GM21529 (cell line): ENCODE measurements around the gene ZNF555.
"Not testable (repeated sequence)": the region's sequence is repeated elsewhere in the genome, so short reads cannot be mapped to it uniquely, and the experiment has no call there.

Experiments used
- ATAC-seq: cut with Tn5 transposase; IDR thresholded peaks from one replicate; pipeline ENCODE4 v1.9.1; 2021; ENCODE audit not compliant: unreplicated experiment

Gene ZNF555

GRCh38 chr19:2840794-2841791 lies at the start of gene ZNF555:
ZNF555 (plus strand) TSS chr19:2841475; CDS start chr19:2841573, 98 bp downstream.
- peak; percentile 90 for ATAC-seq

- no peak for ATAC-seq
Measured at GRCh38 chr19:2791876-2792275, 49.4 kb upstream of the ZNF555 start.

- ATAC-seq, result not testable (repeated sequence)
Measured at GRCh38 chr19:2792666-2793065, 48.6 kb upstream of the ZNF555 start.

- ATAC-seq, result no peak
Measured at GRCh38 chr19:2793126-2793525, 48.1 kb upstream of the ZNF555 start.

- no peak for ATAC-seq
Measured at GRCh38 chr19:2793577-2793976, 47.7 kb upstream of the ZNF555 start.

GRCh38 chr19:2795827-2796658 lies 45.2 kb upstream of the ZNF555 start:
- no peak for ATAC-seq

GRCh38 chr19:2796659-2797266 lies 44.5 kb upstream of the ZNF555 start:
- no peak for ATAC-seq

- ATAC-seq, result no peak
Measured at GRCh38 chr19:2797280-2797679, 44.0 kb upstream of the ZNF555 start.

- no peak for ATAC-seq
Measured at GRCh38 chr19:2798158-2798685, 43.1 kb upstream of the ZNF555 start.

- ATAC-seq, result no peak
Measured at GRCh38 chr19:2798733-2799132, 42.5 kb upstream of the ZNF555 start.

- ATAC-seq, result no peak
Measured at GRCh38 chr19:2799273-2800020, 41.8 kb upstream of the ZNF555 start.

- no peak for ATAC-seq
Measured at GRCh38 chr19:2800506-2800905, 40.8 kb upstream of the ZNF555 start.

GRCh38 chr19:2802826-2803225 lies 38.4 kb upstream of the ZNF555 start:
- no peak for ATAC-seq

- ATAC-seq, result no peak
Measured at GRCh38 chr19:2803486-2804155, 37.7 kb upstream of the ZNF555 start.

- ATAC-seq, result no peak
Measured at GRCh38 chr19:2804156-2805004, 36.9 kb upstream of the ZNF555 start.

GRCh38 chr19:2805261-2805900 lies 35.9 kb upstream of the ZNF555 start:
- ATAC-seq, result no peak

- ATAC-seq, result no peak
Measured at GRCh38 chr19:2805991-2806649, 35.2 kb upstream of the ZNF555 start.
